ENCODE results near the gene DOK4.

DOK4 gene

DNA sequence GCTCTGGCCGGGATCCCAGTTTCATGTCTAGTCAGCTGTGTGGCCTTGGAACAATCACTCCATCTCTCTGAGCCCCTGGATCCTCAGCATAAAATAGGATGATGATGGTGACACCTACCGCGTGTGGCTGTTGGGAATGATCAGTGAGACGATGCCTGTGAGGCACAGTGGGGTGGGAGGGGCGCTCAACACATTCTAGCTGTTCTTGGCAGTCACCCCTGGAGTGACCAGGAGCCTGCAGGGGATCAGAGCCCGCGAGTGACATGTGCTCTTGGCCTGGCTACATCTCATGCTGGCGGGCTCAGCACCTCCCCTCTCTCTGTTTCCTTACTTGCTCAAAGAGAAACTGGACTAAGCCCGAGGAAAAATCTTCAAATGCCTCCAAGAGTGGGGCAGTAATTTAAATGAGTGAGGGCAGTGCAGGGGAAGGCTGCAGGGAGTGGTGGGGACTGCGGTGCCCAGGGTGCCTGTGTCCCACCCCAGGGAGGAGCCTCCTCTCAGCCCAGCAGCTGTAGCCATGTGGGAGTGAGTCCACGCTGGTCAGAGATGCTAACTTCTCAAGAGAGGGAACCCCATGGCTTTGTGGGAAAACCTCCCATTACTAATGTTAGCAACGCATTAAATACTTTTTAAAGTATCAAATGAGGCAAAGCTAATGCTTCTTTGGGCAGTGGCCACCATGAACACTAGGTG is 23.1 kb upstream of the DOK4 start:
- Histone ChIP-seq H3K4me1 (ENCODE audit: control insufficient read depth, insufficient read depth, low read length) (peaks cover 29% of the 10 kb centered on the region; the same call in 1 of the 2 replicates), H3K9me3 (ENCODE audit: control insufficient read depth, insufficient read depth, low read depth, low read length) (no peaks in the 10 kb centered on the region), H3K27me3 (ENCODE audit: control insufficient read depth, insufficient read depth, low read length) (no peaks in the 10 kb centered on the region), H3K36me3 (ENCODE audit: control insufficient read depth, insufficient read depth, low read length) (no peaks in the 10 kb centered on the region), H3K9ac (ENCODE audit: low read length) (peak overlapping the region; percentile 75), H3K4me3 (ENCODE audit: low read depth, low read length) (no peak overlapping the region), H3K27ac (ENCODE audit: low read depth, low read length) (peak overlapping the region; percentile 44; the same call in 1 of the 2 replicates)

DNA sequence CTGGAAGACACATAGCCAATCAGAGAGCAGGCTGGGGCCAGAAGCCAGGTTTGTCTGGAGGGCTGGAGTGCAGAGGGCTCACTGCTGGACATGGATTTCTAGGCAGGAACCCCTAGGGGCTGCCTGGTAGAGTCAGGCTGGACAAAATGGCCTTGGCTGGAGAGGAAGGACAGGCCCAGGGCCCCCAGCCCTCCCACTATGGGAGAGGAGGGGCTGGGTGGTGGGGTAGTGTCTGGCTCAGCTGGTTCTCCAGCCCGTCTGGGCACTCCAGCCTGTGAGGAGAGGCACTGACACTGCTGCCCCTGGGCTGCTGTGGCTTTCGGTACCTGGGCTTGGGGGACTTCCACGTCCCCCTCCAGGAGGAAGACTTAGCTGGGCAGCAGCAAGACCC is 21.7 kb upstream of the DOK4 start:
- Histone ChIP-seq H3K4me1 (ENCODE audit: control insufficient read depth, insufficient read depth, low read length) (peaks cover 33% of the 10 kb centered on the region; the same call in 1 of the 2 replicates), H3K4me3 (ENCODE audit: low read depth, low read length) (no peak overlapping the region), H3K9ac (ENCODE audit: low read length) (peak overlapping the region; percentile 36), H3K9me3 (ENCODE audit: control insufficient read depth, insufficient read depth, low read depth, low read length) (no peaks in the 10 kb centered on the region), H3K36me3 (ENCODE audit: control insufficient read depth, insufficient read depth, low read length) (no peaks in the 10 kb centered on the region), H3K27ac (ENCODE audit: low read depth, low read length) (peak overlapping the region; percentile 46; the same call in 1 of the 2 replicates), H3K27me3 (ENCODE audit: control insufficient read depth, insufficient read depth, low read length) (no peaks in the 10 kb centered on the region)

DNA sequence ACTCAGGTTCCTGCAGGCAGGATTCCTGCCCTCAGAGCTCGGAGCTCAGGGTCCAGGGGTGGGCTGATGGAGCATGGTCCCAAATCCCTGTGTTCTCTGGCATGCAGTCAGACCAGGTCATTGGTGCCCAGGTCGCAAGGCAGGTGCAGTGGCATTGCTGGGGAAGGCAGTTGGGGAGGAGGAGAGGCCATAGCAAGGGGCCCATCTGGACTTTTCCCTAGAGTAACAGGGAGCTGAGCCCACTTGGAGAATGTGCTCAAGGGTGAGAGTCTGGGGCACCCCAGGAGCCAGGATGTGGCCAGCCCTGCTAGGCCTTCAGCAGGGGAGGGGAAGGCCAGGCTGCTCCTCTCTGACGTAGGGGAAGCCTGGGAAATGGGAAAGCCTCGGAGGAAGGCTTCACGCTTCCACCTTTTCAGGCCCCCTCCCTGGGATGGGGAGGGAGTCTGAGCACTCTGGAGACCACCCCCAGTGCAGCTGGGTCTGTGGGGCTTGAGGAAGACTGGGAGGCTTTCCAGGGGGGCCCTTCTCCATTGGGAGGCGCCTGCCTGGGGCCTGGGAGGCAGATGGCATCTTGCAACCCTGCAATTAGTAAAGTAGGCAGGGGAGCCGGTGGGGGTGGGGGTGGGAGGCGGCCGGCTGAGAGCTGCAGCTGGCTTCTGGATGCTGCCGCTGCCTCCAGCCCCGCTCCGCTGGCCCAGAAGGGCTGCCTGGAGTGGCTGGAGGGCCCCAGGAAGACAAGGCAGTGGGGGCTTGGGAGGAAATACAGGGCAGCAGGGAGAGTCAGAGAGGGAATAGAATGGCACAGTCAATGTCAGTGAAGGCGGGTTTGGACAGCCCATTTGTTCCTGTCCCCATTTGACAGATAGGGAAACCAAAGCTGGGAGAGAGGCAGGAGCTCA is 21.1 kb upstream of the DOK4 start:
- Histone ChIP-seq H3K9ac (ENCODE audit: low read length) (peak overlapping the region; percentile 36), H3K4me1 (ENCODE audit: control insufficient read depth, insufficient read depth, low read length) (peaks cover 32% of the 10 kb centered on the region; the same call in 1 of the 2 replicates), H3K36me3 (ENCODE audit: control insufficient read depth, insufficient read depth, low read length) (no peaks in the 10 kb centered on the region), H3K4me3 (ENCODE audit: low read depth, low read length) (no peak overlapping the region), H3K27ac (ENCODE audit: low read depth, low read length) (peak overlapping the region; percentile 46; the same call in 1 of the 2 replicates), H3K9me3 (ENCODE audit: control insufficient read depth, insufficient read depth, low read depth, low read length) (no peaks in the 10 kb centered on the region), H3K27me3 (ENCODE audit: control insufficient read depth, insufficient read depth, low read length) (no peaks in the 10 kb centered on the region)

DNA sequence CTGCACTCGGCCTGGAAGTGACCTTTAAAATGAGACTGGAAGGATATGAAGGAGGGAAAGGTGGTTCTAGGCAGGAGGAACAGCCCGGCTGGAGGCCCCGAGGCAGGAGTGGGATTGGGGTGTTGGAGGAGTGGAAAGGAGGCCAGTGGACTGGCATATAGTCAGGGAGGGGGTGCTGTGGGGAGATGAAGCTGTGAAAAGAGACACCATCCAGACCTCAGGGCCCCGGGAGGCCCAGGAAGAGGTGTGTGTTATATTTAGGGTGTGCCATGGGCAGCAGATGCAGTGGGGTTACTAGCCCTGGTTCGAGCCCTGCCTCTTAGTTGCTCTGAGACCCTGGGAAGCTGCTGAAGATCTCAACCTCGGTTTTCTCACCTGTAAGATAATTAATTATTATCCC is 18.9 kb upstream of the DOK4 start:
- no peak overlapping the region for H3K27ac ChIP-seq (ENCODE audit: low read depth, low read length)
- H3K27me3 ChIP-seq (ENCODE audit: control insufficient read depth, insufficient read depth, low read length): no peaks in the 10 kb centered on the region
- H3K4me3 ChIP-seq (ENCODE audit: low read depth, low read length): no peak overlapping the region
- no peaks in the 10 kb centered on the region for H3K36me3 ChIP-seq (ENCODE audit: control insufficient read depth, insufficient read depth, low read length)
- H3K9me3 ChIP-seq (ENCODE audit: control insufficient read depth, insufficient read depth, low read depth, low read length): no peaks in the 10 kb centered on the region
- no peak overlapping the region for H3K9ac ChIP-seq (ENCODE audit: low read length)
- peaks cover 35% of the 10 kb centered on the region; the same call in 1 of the 2 replicates for H3K4me1 ChIP-seq (ENCODE audit: control insufficient read depth, insufficient read depth, low read length)

DNA sequence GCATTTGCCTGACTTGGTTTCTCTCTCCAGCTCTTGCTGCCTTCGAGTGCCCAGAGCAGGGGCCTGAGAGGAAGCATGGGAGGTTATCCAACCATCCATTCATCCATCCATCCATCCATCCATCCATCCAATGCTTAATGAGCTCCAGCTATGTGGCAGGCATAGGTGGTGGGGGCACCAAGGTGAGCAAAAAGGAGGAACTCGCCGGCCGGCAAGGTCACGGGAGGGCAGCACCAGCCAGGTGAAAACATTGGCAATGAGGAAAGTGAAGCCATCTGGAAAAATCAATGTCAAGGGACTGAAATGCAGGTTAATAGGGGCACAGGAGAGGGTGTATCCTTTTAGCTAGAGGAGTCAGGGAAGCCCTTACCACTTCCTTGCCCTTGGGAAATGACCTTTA is 18.2 kb upstream of the DOK4 start:
- Histone ChIP-seq H3K27me3 (ENCODE audit: control insufficient read depth, insufficient read depth, low read length) (no peaks in the 10 kb centered on the region), H3K9ac (ENCODE audit: low read length) (no peak overlapping the region), H3K27ac (ENCODE audit: low read depth, low read length) (no peak overlapping the region), H3K4me1 (ENCODE audit: control insufficient read depth, insufficient read depth, low read length) (peaks cover 34% of the 10 kb centered on the region; the same call in 1 of the 2 replicates), H3K36me3 (ENCODE audit: control insufficient read depth, insufficient read depth, low read length) (no peaks in the 10 kb centered on the region), H3K9me3 (ENCODE audit: control insufficient read depth, insufficient read depth, low read depth, low read length) (no peaks in the 10 kb centered on the region), H3K4me3 (ENCODE audit: low read depth, low read length) (no peak overlapping the region)

DNA sequence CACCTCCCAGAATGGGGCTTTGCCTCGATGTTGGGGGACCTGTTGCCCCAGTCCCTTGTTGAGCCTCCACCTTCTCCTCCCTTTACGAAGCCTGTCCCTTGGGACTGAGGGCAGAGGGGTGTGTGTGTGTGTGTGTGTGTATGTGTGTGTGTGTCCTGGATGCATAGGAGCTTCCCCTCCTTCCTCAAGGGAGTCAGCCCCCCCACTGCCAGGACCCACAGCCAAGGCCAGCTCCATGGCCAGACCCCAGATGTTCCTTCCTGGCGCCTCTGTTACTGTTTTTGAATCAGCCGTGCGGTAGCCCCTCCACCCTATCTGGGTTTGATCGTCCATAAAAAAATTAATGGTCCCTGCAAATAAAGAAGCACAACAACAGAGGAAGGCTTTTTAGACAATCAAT is 17.7 kb upstream of the DOK4 start:
- Histone ChIP-seq H3K9ac (ENCODE audit: low read length) (no peak overlapping the region), H3K27ac (ENCODE audit: low read depth, low read length) (no peak overlapping the region), H3K4me3 (ENCODE audit: low read depth, low read length) (no peak overlapping the region), H3K9me3 (ENCODE audit: control insufficient read depth, insufficient read depth, low read depth, low read length) (no peaks in the 10 kb centered on the region), H3K27me3 (ENCODE audit: control insufficient read depth, insufficient read depth, low read length) (no peaks in the 10 kb centered on the region), H3K36me3 (ENCODE audit: control insufficient read depth, insufficient read depth, low read length) (no peaks in the 10 kb centered on the region), H3K4me1 (ENCODE audit: control insufficient read depth, insufficient read depth, low read length) (peaks cover 34% of the 10 kb centered on the region; the same call in 1 of the 2 replicates)

DNA sequence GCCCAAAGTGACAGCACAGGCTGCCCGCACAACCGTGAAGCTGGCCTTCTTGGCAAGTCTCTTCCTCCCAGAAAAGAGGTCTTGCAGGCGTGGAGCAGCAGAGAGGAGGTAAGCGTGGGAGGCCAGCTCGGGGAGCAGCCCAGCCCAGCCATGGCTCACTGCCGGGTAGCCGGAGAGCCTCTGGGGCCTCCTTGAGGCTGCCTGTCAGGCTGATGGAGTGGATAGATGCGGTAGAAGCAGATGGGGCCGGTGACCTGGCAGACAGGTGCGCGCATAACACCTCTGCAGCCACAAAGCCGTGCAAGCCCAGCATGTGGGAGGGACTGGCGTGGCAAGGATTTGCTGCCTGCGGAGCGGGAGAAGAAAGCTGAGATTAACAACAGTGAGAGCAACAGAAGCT is 17.1 kb upstream of the DOK4 start:
- Histone ChIP-seq H3K4me1 (ENCODE audit: control insufficient read depth, insufficient read depth, low read length) (peaks cover 31% of the 10 kb centered on the region; the same call in 1 of the 2 replicates), H3K27ac (ENCODE audit: low read depth, low read length) (no peak overlapping the region), H3K9me3 (ENCODE audit: control insufficient read depth, insufficient read depth, low read depth, low read length) (no peaks in the 10 kb centered on the region), H3K36me3 (ENCODE audit: control insufficient read depth, insufficient read depth, low read length) (no peaks in the 10 kb centered on the region), H3K4me3 (ENCODE audit: low read depth, low read length) (no peak overlapping the region), H3K9ac (ENCODE audit: low read length) (no peak overlapping the region), H3K27me3 (ENCODE audit: control insufficient read depth, insufficient read depth, low read length) (no peaks in the 10 kb centered on the region)

DNA sequence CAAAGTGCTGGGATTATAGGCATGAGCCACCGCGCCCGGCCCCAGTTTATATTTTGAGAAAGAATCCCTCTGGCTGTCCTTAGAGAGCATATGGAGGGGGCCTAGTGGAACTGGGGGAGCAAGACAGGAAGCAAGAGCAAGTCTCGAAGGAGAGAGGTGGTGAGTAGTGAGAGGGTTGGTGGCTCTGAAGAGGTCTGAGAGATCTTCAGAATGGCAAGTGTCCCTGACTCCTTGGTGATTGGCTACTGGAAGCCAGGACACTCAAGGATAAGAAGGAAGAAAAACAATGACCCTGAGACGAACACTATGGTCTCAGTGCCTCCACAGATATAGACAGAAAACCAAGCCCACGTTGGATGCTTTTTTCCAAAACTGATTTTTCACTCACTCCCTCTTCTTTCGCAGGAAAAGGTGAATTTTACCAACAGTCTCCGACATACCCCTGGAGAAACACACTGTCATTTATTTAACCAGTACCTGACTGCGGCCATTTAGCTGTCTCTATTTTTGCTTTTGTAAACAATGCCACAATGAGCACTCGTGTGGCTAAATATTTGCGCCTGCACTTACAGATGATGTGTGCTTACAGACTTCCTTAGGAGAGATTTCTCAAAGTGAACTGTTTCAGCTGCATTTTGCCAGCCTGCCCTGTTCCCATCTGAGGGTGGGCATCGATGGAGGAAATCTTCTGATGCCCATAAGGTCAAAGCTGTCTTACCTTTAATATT is 15.9 kb upstream of the DOK4 start:
- peaks cover 20% of the 10 kb centered on the region; the same call in 1 of the 2 replicates for H3K4me1 ChIP-seq (ENCODE audit: control insufficient read depth, insufficient read depth, low read length)
- H3K4me3 ChIP-seq (ENCODE audit: low read depth, low read length): no peak overlapping the region
- no peaks in the 10 kb centered on the region for H3K27me3 ChIP-seq (ENCODE audit: control insufficient read depth, insufficient read depth, low read length)
- H3K27ac ChIP-seq (ENCODE audit: low read depth, low read length): no peak overlapping the region
- no peaks in the 10 kb centered on the region for H3K36me3 ChIP-seq (ENCODE audit: control insufficient read depth, insufficient read depth, low read length)
- H3K9me3 ChIP-seq (ENCODE audit: control insufficient read depth, insufficient read depth, low read depth, low read length): no peaks in the 10 kb centered on the region
- H3K9ac ChIP-seq (ENCODE audit: low read length): no peak overlapping the region

DNA sequence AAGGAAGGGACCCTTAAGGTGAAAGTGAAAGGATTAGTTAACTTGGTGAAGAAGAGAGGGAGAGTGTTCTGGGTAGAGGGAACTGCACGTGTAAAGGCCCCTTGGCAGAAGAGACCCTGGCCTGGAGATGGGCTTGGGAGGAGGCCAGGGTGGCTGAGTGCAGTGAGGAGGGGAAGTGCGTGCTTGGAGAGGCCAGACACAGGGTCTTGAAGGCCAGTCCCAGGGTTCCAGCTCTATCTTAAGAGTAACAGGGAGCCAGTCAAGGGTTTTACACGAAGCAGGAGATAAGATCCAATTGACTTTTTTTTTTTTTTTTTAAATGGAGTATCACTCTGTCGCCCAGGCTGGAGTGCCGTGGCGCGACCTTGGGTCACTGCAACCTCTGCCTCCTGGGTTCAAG is 15.2 kb upstream of the DOK4 start:
- Histone ChIP-seq H3K27ac (ENCODE audit: low read depth, low read length) (peak overlapping the region; percentile 1; the same call in 1 of the 2 replicates), H3K27me3 (ENCODE audit: control insufficient read depth, insufficient read depth, low read length) (no peaks in the 10 kb centered on the region), H3K9ac (ENCODE audit: low read length) (peak overlapping the region; percentile 30), H3K9me3 (ENCODE audit: control insufficient read depth, insufficient read depth, low read depth, low read length) (no peaks in the 10 kb centered on the region), H3K36me3 (ENCODE audit: control insufficient read depth, insufficient read depth, low read length) (no peaks in the 10 kb centered on the region), H3K4me3 (ENCODE audit: low read depth, low read length) (no peak overlapping the region), H3K4me1 (ENCODE audit: control insufficient read depth, insufficient read depth, low read length) (peaks cover 17% of the 10 kb centered on the region; the same call in 1 of the 2 replicates)

DNA sequence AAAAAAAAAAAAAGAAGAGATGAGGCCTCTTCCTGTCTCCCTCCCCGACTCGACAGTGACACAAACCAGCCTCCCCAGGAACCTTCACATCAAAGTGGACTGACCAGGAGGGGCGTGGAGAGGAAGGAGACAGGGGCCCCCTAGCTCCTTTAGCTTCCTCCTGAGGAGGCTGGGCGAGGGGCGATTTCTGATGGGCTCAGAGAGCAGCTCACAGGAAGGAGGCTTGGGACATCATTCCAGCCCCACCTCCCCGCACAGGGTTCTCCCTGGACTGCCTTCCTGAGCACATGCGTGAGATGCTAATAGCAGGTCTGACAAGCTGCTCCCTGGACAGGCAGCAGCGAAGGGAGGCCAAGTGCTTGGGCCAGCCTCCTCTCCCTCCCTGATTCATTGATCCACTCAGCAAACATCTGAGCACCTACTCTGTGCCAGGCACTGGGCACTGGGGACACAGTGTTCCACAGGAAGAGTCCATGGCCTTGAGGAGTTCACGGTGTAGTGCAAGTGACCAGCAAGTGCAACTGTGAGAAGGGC is 14.4 kb upstream of the DOK4 start:
- Histone ChIP-seq H3K9me3 (ENCODE audit: control insufficient read depth, insufficient read depth, low read depth, low read length) (no peaks in the 10 kb centered on the region), H3K4me1 (ENCODE audit: control insufficient read depth, insufficient read depth, low read length) (peaks cover 17% of the 10 kb centered on the region; the same call in 1 of the 2 replicates), H3K9ac (ENCODE audit: low read length) (peak overlapping the region; percentile 30), H3K36me3 (ENCODE audit: control insufficient read depth, insufficient read depth, low read length) (no peaks in the 10 kb centered on the region), H3K27me3 (ENCODE audit: control insufficient read depth, insufficient read depth, low read length) (no peaks in the 10 kb centered on the region), H3K27ac (ENCODE audit: low read depth, low read length) (peak overlapping the region; percentile 1; the same call in 1 of the 2 replicates), H3K4me3 (ENCODE audit: low read depth, low read length) (no peak overlapping the region)
